ENCODE measurements around the gene GIMAP8. TPM values are rescaled to one million over a fixed set of nuclear protein-coding genes. Genes with fewer than 3 reads are reported as not detected.

Gene GIMAP8
- total RNA-seq, 6 experiments from 2014 or later, result not detected

DNA sequence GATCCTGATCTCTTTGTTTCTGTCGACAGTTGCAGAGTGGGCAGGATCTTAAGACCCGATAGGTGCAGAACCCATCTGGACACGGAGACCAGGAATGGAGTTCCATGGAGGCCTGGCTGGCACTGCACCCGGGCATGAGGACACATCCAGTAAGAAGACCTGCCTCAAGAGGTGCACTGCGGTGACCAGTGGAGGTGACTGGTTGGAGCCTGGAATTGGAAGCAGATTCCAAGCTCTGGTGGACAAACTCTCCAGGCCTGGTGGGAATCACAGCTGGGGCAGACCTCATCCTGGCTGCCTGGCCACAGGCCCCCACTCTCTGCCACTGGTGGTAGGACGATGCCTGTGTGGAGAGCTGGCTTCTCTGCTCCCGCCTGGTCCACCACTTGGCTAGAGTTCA, 40.3 kb upstream of the GIMAP8 start:
- TF ChIP-seq, protein P1, sequence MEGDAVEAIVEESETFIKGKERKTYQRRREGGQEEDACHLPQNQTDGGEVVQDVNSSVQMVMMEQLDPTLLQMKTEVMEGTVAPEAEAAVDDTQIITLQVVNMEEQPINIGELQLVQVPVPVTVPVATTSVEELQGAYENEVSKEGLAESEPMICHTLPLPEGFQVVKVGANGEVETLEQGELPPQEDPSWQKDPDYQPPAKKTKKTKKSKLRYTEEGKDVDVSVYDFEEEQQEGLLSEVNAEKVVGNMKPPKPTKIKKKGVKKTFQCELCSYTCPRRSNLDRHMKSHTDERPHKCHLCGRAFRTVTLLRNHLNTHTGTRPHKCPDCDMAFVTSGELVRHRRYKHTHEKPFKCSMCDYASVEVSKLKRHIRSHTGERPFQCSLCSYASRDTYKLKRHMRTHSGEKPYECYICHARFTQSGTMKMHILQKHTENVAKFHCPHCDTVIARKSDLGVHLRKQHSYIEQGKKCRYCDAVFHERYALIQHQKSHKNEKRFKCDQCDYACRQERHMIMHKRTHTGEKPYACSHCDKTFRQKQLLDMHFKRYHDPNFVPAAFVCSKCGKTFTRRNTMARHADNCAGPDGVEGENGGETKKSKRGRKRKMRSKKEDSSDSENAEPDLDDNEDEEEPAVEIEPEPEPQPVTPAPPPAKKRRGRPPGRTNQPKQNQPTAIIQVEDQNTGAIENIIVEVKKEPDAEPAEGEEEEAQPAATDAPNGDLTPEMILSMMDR (IDR thresholded peaks at IDR 0.05), result no peak
- Mint-ChIP-seq H3K9me3 (no peaks in the 10 kb centered on the region), H3K4me3 (no peak overlapping the region), H3K27ac (no peak overlapping the region), H3K4me1 (ENCODE audit: low read depth) (peaks cover 19% of the 10 kb centered on the region), H3K36me3 (ENCODE audit: low read depth) (peaks cover 4% of the 10 kb centered on the region; the same call in 1 of the 2 replicates), H3K27me3 (ENCODE audit: insufficient read depth) (peaks cover 3% of the 10 kb centered on the region)
- no peak for DNase-seq

DNA sequence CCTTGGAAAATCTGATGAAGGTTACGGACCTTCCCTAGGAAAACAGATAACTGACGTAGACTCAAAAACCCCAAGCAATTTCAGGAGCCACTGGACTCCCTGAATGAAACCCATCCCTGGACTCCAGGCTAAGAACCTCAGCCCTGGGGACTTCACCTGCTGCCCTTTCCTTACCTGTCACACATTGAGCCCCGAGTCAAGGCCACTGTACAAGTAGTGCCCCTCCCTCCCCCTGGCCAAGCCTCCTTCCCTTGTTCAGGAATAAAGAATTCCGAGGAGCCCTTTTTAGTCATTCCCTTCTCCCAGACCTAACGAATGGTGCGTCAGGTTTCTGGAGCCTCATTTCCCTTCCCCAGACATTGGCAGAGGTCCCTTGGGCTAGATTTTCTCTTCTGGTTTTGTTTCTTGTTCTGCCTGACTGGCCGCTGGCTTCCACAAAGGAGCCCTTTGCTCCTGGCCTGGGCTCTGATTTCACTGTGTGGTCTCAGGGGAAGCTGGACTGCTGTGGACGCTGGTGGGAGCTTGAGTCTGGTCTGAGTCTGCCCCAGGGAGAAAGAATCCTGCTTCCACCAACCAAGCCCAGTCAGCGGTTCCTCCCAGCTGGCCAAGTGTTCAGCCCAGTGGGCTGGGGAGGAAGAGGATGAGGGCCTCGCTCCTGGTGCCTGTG, 39.6 kb upstream of the GIMAP8 start:
- Mint-ChIP-seq H3K27ac (no peak overlapping the region), H3K4me3 (no peak overlapping the region), H3K4me1 (ENCODE audit: low read depth) (peaks cover 15% of the 10 kb centered on the region), H3K9me3 (no peaks in the 10 kb centered on the region), H3K27me3 (ENCODE audit: insufficient read depth) (peaks cover 2% of the 10 kb centered on the region), H3K36me3 (ENCODE audit: low read depth) (peaks cover 4% of the 10 kb centered on the region; the same call in 1 of the 2 replicates)
- no peak for DNase-seq
- TF ChIP-seq, protein P1 (IDR thresholded peaks at IDR 0.05), result no peak

DNA sequence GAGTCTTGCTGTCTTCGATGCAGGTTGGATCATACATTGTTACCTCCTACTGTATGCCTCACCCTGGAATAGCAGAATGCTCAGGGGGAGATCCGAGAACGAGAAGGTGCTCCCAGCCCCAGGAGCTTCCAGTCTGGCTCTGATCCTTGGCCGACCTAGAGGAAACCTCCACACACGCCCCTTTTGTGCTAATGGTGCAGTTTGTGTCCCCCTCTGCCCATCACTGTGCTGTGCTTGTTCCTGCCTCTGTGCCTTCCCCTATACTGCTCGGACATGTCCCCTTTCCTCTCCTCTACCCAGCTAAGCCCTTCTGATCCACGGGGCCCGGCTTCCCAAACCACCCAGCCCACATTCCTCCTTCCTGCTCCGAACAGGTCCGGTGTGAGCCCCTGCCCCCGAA, 38.8 kb upstream of the GIMAP8 start:
- H3K9me3 Mint-ChIP-seq, result no peaks in the 10 kb centered on the region
- H3K27me3 Mint-ChIP-seq (ENCODE audit: insufficient read depth), result peaks cover 1% of the 10 kb centered on the region; the same call in 1 of the 2 replicates
- DNase-seq, result no peak
- H3K4me3 Mint-ChIP-seq, result no peak overlapping the region
- TF ChIP-seq, protein P1 (IDR thresholded peaks at IDR 0.05), result no peak
- H3K27ac Mint-ChIP-seq, result no peak overlapping the region
- H3K36me3 Mint-ChIP-seq (ENCODE audit: low read depth), result peaks cover 4% of the 10 kb centered on the region; the same call in 1 of the 2 replicates
- H3K4me1 Mint-ChIP-seq (ENCODE audit: low read depth), result peaks cover 7% of the 10 kb centered on the region

DNA sequence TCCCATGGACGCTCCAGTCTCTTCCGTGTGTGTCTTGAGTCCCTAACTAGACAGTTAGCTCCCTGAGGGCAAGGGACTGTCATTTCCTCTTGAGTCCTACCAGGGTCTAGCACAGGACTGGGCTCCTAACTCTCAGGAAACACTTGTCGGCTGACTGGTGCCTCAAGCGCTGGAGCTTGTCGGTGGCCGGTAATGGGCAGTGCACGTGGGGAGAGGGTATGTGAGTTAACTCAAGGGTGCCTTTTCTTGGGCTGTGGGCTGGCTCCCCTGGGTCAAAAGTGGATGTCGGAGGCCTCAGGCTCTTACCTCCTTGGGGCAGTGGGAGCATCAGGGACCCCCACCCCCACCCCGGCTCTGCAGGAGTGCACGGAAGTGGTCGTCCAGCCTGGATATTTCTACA, 38.4 kb upstream of the GIMAP8 start:
- Mint-ChIP-seq H3K36me3 (ENCODE audit: low read depth) (peaks cover 3% of the 10 kb centered on the region; the same call in 1 of the 2 replicates), H3K9me3 (no peaks in the 10 kb centered on the region), H3K4me3 (no peak overlapping the region), H3K4me1 (ENCODE audit: low read depth) (peaks cover 3% of the 10 kb centered on the region), H3K27ac (no peak overlapping the region), H3K27me3 (ENCODE audit: insufficient read depth) (peaks cover 1% of the 10 kb centered on the region; the same call in 1 of the 2 replicates)
- TF ChIP-seq, protein P1 (IDR thresholded peaks at IDR 0.05), result no peak
- DNase-seq, result no peak

DNA sequence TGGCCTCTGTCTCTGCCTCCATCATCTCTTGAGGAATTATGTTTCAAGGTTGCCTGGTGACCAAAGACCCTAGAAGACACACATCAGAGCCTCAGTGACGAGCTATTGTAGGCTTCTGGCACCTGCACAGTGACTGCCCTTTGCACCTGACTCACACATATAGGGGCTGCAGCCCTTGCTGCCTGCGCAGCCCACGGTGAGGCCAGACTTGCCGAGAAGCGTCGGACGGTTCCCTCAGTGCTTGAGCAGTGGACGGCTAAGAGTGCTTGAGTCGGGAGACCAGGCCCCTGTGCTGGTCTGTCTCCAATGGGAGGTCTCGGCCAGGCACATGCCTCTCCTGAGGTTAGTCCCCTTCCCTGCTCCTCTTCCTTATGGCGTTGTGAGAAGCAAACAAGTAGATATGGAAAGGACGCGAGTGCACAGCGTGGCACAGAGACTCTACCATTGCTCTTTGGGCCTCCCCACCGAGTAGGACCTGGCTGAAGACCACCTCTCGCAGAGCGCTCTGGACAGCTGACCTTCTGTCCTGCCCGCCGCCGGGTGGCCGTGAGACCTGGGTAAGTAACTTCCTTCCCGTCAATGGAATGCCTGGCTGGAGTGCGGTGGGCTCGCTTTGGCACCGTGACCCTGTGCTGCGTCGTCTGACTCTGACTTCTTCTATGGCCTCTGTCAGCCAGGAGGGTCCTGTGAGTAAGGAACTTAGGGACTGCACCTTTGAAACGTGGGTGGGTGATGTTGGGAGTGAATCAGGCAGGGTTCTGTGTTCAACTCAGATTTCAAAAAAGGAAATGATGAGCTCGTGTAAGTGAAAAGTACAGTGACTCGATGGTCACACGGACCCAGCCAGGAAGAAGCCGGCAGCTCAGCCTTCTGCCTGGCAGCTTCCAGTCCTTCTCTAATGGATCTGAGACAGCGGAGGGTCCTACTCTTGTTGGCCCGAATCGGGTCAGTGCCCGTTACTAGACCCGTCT, 37.6 kb upstream of the GIMAP8 start:
- H3K4me1 Mint-ChIP-seq (ENCODE audit: low read depth), result no peaks in the 10 kb centered on the region
- H3K9me3 Mint-ChIP-seq, result no peaks in the 10 kb centered on the region
- H3K27me3 Mint-ChIP-seq (ENCODE audit: insufficient read depth), result peaks cover 4% of the 10 kb centered on the region
- DNase-seq, result no peak
- no peak overlapping the region for H3K27ac Mint-ChIP-seq
- H3K36me3 Mint-ChIP-seq (ENCODE audit: low read depth), result no peaks in the 10 kb centered on the region
- TF ChIP-seq, protein P1 (IDR thresholded peaks at IDR 0.05), result no peak
- H3K4me3 Mint-ChIP-seq, result no peak overlapping the region
